HG02610 (cell line): ENCODE results near the gene FTH1.
"Not testable (repeated sequence)": the region's sequence is repeated elsewhere in the genome, so short reads cannot be mapped to it uniquely, and the experiment has no call there.

ENCODE experiments used
- ATAC-seq: cut with Tn5 transposase; IDR thresholded peaks from one replicate; pipeline ENCODE4 v1.9.1; 2021; ENCODE audit warnings: mild to moderate bottlenecking, moderate library complexity; ENCODE audit not compliant: unreplicated experiment

Gene FTH1

DNA sequence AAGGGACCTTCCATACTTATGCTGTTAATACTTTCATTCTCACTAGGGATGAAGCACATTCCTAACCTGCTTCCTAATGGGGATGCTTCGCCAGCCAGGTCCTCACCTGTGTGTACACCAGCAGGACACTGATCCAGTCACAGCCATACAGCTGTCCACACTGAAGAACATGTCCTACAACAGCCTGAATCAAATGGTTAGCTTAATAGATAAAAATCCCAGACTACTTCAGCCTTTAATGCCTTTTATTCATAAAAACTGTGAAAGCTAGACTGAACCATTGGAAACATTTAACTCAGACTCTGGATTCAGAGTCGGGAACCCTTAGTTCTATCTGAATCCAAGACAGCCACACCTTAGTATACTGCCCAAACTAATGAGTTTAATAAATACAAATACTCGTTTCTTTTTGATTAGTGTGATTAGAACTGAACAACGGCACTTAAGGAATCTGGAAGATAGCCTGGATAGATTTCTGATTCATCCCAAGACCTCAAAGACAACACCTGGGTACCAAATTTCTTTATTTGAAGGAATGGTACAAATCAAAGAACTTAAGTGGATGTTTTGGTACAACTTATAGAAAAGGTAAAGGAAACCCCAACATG is 3.3 kb downstream of the FTH1 start:
- no peak for ATAC-seq

DNA sequence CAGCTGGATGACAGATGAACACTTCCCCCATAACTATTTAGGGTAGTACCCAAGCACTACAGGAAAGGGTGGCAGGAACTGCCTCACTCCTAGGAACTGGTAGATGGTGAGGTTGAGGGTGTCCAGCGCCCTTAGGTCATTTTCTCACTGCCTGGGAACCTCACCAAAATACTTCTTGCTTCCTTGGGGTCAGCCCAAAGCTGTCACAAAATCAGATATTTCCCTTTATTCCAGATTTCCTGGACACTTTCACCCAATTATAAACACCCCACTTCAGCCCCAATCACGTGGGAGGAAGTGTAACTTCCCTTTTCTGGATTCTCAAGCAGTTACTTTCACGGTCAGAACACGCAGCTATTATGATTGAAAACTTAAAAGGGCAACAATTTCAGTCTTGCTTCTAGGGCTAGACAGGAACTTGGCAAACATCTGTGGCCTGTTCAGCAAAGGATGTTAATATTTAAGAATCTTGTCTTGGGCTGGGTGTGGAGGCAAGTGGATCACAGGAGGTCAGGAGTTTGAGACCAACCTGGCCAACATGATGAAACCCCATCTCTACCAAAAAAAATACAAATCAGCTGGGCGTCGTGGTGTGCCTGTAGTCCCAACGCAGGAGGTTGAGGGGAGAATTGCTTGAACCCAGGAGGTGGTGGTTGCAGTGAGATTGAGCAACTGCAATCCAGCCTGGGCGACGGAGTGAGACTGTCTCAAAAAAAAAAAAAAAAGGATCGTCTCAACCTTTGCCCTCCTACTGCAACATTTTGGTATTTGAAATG is 4.0 kb downstream of the FTH1 start:
- ATAC-seq, result no peak

DNA sequence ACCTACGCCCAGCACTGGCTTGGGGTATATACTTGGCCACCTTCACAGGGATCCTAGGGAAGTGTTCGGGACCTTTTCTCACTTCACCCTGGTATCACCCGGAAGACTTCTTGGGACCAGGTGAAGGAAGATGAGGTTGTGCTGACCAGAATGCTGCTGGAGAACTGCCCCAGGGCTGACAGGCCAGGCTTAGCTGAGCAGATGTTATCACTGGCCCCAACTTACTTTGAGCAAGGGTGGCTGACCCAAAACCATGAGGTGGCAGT is 4.5 kb downstream of the FTH1 start:
- ATAC-seq, result no peak

DNA sequence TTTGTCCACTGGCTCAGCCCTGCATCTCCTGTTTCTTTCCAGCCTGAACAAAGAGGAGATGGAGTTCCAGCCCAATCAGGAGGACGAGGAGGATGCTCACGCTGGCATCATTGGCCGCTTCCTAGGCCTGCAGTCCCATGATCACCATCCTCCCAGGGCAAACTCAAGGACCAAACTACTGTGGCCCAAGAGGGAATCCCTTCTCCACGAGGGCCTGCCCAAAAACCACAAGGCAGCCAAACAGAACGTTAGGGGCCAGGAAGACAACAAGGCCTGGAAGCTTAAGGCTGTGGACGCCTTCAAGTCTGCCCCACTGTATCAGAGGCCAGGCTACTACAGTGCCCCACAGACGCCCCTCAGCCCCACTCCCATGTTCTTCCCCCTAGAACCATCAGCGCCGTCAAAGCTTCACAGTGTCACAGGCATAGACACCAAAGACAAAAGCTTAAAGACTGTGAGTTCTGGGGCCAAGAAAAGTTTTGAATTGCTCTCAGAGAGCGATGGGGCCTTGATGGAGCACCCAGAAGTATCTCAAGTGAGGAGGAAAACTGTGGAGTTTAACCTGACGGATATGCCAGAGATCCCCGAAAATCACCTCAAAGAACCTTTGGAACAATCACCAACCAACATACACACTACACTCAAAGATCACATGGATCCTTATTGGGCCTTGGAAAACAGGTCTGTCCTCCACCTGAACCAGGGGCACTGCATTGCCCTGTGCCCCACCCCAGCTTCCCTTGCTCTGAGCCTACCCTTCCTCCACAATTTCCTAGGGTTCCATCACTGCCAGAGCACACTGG is 5.0 kb downstream of the FTH1 start:
- ATAC-seq, result no peak

DNA sequence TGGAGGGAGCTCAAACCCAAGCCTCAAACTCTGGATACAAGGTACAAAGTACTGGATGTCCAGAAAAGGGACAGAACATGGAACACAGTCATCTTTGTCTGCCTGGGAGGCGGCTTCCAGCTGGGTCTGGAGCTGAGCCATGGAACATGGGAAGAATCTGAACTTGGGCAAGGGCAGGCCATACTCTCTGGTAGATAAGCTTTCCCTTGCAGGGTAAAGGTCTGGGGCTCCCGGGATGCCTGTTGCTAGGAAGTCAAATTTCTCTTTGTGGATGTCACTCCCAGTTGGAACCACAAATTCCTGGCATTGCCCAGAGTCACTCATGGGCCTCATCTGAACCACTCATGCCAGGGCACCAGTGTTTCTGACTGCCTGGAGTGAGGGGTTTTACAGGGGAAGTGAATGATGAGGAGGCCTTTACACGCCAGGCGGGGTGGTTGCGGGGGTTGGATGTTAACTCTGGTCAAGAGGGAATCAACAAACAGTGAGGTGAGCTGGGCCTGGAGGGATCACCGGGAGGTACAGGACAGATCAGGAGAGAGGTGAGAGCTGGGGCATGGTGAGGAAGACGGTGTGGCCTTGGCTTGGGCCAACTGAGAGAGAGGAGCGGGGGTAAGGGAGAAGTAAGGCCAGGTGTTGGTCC is 5.7 kb downstream of the FTH1 start:
- no peak for ATAC-seq

DNA sequence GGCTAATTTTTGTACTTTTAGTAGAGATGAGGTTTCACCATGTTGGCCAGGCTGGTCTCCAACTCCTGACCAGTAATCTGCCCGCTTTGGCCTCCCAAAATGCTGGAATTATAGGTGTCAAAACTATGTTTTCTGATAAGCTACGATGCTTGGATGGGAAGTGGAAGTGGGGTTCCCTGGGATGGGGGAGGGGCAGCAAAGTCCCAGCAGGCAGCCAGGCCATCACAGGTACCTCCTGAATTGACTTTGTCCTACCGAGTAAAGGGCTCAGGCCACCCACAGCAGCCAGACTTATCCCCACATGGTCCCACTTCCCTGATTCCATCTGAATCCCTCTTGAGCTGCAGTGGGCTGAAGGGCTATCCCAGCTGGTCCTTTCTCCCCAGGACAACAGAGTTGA is 6.9 kb downstream of the FTH1 start:
- ATAC-seq, result no peak

DNA sequence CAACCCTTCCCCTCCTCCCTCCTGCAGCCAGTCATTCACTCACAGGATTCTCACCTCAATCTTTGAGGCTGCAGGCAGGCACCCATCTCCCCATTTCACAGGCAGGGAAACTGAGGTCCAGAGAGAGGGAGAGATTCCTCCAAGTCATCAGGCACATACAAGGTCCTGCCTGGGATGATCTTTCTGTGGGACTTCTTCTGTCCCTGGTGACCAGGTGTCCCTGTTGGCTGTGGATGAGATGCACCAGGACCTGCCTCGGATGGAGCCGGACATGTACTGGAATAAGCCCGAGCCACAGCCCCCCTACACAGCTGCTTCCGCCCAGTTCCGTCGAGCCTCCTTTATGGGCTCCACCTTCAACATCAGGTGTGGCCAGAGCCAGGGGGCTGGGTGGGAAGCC is 7.8 kb downstream of the FTH1 start:
- ATAC-seq, result no peak

DNA sequence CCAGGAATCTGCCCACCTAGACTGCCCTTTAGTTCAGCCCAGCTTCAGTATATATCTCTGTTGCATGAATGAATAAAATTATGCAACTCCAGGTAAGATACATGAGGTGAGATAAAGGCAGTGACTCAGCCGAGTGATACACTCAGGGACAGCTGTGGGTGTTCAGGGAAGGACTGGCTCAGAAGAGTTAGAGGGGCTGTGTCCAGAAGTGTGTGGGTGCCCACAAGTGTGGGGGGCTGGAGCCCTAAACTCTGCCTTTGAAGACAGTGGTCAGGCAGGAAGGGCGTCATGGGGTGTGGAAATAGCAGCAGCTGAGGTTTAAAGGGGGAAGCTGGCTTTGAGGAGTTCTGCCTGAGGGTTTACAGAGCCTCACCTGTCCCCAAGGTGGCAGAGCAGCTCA is 8.3 kb downstream of the FTH1 start:
- ATAC-seq, result no peak

DNA sequence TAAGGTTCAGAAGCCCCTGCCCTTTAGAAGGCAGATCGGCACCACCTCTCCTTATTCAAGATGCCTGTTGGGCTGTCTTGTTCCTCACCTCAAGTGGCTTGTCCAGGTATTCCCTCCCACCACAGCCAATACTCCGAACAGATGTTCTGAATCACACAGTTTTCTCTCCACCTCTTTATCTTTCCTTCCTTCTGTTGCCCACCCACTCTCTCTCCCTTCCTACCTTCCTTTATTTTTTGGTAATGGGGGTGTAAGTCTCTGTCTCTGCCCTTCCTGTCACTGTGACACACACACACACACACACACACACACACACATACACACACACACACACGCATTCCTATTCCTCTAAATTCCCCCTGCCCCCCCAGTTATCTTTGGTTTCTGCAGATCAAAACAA is 8.8 kb downstream of the FTH1 start:
- no peak for ATAC-seq

DNA sequence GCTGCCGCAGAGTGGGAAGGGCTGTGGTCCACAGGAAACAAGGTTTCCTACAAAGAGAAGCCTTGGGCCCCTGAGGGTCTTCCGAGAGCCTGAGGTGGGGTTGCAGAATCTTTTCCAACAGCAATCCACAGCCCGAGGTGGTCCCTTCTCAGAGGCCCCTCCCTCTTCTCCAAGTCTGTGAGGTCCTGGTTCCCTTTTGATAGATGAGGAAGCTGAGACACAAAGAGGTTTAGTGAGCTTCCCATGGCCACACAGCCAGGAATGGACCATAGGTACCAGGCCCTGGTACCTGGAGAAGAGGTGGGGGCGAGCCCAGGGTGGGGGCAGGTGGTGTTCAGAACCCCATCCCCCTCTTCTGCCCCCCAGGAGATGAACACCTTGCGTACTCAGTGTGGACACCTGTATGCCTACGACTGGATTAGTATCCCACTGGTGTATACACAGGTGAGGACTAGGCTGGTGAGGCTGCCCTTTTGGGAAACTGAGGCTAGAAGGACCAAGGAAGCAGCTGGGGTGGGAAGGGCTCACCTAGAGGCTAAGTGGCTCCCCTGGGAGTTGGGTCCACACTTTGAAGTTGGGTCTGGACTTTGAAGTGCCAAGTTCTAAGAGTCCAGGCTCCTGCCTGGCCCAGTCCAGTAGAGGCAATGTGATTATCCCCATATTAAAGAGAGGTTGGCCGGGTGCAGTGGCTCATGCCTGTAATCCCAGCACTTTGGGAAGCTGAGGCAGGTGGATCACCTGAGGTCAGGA is 10.2 kb downstream of the FTH1 start:
- ATAC-seq, result no peak

DNA sequence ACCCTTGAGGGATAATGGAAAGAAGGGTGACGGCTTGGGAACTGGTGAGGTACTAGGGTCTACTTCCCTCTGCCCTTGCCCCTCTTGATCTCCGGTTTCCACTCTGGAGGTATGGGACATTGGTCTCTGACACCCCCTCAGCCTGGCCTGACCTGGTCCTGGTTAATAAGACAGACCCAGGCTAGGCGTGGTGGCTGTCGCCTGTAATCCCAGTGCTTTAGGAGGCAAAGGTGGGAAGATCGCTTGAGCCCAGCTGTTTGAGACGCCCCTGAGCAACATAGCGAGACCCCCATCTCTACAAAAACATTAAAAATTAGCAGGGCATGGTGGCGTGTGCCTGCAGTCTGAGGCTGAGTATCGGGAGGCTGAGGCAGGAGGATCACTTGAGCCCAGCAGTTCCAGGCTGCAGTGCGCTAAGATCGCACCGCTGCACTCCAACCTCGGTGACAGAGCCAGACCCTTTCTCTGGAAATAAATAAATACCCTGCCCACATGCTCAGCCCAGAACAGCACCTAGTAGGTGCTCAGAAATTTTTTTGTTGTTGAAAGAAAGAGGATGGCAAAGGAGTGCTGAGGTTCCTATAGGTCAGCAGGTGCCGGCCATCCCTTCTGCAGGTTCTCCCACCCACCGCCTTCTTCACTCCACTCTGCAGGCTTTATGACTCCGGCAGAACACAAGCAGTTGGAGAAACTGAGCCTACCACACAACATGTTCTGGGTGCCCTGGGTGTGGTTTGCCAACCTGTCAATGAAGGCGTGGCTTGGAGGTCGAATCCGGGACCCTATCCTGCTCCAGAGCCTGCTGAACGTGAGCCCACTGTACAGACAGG is 11.0 kb downstream of the FTH1 start:
- no peak for ATAC-seq

DNA sequence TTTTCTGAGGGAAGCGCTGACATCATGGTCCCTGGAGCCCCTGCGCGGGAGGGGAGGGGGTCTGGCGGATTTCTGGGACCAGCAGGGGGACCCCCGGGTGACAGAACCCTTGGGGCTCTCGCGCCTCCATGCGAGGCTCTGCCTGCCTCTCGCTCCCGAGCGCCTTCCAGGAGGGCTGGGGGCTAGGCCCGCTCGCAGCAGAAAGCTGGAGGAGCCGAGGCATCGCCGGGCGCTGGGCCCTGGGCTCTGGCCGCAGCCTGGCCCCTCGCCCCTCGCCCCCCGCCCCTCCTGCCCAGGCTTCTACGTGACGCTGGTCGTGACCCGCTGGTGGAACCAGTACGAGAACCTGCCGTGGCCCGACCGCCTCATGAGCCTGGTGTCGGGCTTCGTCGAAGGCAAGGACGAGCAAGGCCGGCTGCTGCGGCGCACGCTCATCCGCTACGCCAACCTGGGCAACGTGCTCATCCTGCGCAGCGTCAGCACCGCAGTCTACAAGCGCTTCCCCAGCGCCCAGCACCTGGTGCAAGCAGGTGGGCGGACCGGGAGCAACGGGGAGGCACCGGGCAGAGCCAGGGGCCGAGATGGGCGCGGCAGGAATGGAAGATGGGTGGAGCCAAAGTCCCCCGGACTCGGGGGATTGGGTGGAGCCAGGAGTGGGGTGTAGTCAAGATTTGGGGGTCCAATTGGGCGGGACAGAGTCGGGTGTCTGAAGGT is 11.9 kb downstream of the FTH1 start:
- no peak for ATAC-seq

DNA sequence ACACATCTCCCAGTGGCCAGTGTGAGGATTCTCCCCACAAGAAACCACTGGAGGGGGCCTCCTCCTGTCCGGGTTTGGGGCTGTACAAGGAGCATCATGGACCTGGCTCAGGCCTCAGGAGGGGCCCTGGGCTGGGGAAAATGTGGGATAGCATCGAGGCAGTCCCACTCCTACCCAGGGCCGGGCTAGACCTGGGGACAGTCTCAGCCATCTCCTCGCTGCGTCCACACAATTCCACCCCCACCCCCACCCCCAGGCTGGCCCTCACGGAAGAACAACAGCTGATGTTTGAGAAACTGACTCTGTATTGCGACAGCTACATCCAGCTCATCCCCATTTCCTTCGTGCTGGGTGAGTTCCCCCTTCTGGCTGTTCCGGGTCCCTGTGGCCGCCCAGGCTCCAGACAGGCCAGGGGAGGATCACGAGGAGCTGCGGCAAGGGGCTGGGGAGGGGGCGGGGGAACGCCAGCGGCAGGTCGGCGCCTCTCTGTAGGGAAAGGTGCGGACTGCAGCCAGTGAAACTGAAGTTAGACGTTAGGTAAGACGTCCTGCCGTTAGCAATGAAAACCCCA is 12.5 kb downstream of the FTH1 start:
- ATAC-seq, result no peak

DNA sequence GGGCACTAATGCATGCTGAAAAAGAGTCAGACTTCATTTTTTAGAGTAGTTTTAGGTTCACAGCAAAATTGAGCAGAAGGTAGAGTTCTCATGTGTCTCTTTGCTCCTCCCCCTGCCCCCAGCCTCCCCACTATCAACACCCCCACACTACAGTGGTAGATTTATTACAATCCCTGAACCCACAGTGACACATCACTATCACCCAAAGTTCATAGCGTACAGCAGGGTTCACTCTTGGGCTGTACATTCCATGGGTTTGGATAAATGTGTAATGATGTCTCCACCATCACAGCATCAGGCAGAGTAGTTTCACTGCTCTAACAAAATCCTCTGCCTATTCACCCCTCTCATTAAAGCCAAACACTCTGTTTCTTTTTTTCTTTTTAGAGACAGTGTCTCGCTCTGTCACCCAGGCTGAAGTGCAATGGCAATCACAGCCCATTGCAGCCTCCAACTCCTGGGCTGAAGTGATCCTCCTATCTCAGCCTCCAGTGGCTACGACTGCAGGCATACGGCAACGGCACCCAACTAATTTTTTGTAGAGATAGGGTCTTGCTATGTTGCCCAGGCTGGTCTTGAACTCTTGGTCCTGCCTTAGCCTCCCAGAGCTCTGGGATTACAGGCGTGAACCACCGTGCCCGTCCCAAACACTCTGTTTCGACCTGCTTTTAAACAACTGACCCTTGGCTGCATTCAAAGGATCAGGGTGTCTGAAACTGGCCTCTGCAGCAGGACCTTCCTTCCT is 13.2 kb downstream of the FTH1 start:
- ATAC-seq, result no peak

DNA sequence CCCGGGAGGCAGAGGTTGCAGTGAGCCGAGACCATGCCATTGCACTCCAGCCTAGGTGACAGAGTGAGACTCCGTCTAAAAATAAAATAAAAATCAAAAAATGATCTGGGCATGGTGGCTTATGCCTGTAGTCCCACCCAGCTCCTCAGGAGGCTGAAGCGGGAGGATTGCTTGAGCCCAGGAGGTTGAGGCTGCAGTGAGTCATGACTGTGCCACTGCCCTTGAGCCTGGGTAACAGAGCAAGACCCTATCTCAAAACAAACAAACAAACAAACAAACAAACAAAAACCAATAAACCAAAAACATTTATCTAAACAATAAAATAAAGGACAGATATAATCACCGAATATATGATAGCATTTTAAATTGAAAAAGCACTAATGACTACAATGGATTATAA is 13.8 kb downstream of the FTH1 start:
- ATAC-seq, result not testable (repeated sequence)

DNA sequence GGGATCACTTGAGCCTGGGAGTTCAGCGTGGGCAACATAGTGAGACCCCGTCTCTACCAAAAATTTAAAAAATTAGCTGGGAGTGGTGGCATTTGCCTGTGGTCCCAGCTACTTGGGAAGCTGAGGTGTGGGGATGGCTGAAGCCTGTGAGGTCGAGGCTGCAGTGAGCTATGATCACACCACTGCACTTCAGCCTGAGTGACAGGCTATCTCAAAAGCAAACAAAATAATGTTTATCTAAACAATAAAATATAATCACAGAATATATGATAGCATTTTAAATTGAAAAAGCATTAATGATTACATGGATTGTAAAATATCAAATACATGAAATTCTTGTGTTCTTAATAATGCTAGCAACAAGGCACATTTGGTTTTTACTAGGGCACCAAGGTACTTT is 14.6 kb downstream of the FTH1 start:
- no peak for ATAC-seq

DNA sequence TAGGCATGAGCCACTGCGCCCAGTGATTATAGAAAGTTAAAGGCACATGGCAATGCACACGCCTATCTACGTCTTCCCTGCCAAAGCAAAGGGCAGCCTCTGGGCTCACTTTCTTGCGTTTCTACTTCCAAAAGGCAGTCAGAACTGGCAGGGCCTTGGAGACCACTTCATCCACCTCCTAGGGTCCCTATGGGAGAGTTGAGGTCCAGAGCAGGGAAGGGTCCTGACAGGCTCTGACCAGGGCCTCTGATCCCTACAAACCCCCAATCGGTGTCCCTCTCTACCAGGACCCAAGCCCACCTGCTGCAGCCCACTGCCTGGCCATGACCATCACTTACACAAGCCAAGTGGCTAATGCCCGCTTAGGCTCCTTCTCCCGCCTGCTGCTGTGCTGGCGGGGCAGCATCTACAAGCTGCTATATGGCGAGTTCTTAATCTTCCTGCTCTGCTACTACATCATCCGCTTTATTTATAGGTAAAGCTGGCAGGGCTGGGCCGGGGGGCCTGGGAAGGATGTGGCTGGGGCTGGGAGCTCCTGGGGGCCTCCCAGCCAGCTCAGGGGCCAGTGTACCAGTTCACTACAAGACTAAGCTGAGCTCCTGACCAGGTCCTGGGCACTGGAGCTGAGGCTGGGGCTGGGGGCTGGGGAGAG is 15.8 kb downstream of the FTH1 start:
- no peak for ATAC-seq

DNA sequence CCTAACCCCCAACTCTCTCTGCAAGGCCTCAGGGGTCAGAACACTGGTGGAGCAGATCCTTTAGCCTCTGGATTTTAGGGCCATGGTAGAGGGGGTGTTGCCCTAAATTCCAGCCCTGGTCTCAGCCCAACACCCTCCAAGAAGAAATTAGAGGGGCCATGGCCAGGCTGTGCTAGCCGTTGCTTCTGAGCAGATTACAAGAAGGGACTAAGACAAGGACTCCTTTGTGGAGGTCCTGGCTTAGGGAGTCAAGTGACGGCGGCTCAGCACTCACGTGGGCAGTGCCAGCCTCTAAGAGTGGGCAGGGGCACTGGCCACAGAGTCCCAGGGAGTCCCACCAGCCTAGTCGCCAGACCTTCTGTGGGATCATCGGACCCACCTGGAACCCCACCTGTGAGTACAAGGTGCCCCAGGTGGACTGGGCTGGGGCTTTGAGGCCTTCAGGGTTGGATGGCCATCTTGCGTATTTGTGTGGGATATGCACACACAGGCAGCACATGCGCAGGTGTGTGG is 17.3 kb downstream of the FTH1 start, which contains the start of gene BEST1:
TSS of gene BEST1 (plus strand) at position 317 of the 513 bp plus-strand sequence. CDS start 1,456 bp downstream, outside the sequence.
- ATAC-seq, result no peak
